ENCODE measurements around the gene ASIC3.

The ASIC3 gene

DNA sequence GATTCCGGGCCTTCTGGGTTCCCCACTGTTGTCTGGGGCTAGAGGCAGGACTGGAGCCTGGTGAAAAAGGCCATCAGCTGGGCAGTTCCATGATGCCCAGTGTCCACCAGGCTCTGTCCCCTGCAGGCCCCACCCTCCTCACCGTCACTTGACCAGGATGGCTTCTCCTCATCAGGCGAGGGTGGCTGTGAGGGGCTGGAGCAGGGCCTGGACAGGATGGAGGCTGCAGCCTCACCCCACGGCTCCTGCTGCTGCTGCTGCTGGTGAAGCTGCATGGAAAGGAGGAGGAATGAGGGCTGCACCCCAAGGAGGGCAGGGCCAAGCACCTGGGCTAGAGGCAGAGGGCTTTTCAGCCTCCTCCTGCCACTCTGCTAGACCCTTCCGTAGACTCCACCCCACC lies 32.4 kb upstream of the ASIC3 start:
- TF ChIP-seq, protein P1, sequence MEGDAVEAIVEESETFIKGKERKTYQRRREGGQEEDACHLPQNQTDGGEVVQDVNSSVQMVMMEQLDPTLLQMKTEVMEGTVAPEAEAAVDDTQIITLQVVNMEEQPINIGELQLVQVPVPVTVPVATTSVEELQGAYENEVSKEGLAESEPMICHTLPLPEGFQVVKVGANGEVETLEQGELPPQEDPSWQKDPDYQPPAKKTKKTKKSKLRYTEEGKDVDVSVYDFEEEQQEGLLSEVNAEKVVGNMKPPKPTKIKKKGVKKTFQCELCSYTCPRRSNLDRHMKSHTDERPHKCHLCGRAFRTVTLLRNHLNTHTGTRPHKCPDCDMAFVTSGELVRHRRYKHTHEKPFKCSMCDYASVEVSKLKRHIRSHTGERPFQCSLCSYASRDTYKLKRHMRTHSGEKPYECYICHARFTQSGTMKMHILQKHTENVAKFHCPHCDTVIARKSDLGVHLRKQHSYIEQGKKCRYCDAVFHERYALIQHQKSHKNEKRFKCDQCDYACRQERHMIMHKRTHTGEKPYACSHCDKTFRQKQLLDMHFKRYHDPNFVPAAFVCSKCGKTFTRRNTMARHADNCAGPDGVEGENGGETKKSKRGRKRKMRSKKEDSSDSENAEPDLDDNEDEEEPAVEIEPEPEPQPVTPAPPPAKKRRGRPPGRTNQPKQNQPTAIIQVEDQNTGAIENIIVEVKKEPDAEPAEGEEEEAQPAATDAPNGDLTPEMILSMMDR (IDR thresholded peaks at IDR 0.05): no peak
- no peaks in the 10 kb centered on the region for H3K36me3 ChIP-seq
- H3K27ac ChIP-seq: no peak overlapping the region
- H3K27me3 ChIP-seq: peaks cover 0 to 95% of the 10 kb centered on the region in 2 donors
- H3K4me3 ChIP-seq: no peak overlapping the region
- DNase-seq: no peak
- H3K9me3 ChIP-seq: no peaks in the 10 kb centered on the region
- H3K4me1 ChIP-seq: peaks cover 0 to 38% (median 28%) of the 10 kb centered on the region in 4 donors
- intact Hi-C loops (cut with DNase I; ENCODE audit: low total_unique reads): loop anchor here (10.0 kb wide), 1 partner anchor 99 kb away; no protein-coding TSS in a partner anchor

DNA sequence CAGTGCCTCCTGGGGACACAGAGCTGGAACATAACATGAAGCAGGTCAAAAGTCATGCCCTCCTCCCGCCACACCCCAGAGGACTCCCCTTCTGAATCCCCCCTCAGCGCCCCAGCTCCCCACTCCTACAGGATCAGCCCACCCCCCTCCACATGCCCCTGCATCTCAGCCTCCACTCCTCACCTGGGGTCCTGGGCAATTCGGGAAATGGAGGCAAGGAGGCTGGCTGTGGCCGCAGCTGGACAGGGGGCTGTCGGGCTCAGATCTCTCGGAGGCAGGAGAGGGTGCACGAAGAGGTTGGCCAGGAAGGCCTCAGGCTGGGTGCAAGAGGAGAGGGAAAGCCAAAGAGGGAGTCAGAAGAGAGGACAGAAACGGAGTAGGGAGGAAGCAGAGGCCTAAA lies 31.8 kb upstream of the ASIC3 start:
- no peak for DNase-seq
- Histone ChIP-seq H3K9me3 (no peaks in the 10 kb centered on the region), H3K27me3 (peaks cover 0 to 97% of the 10 kb centered on the region in 2 donors), H3K4me1 (peaks cover 0 to 38% (median 28%) of the 10 kb centered on the region in 4 donors), H3K27ac (no peak overlapping the region), H3K4me3 (no peak overlapping the region), H3K36me3 (no peaks in the 10 kb centered on the region)
- intact Hi-C loops (cut with DNase I; ENCODE audit: low total_unique reads): loop anchor here (10.0 kb wide), 1 partner anchor 98 kb away; no protein-coding TSS in a partner anchor
- TF ChIP-seq, protein P1 (IDR thresholded peaks at IDR 0.05): no peak

DNA sequence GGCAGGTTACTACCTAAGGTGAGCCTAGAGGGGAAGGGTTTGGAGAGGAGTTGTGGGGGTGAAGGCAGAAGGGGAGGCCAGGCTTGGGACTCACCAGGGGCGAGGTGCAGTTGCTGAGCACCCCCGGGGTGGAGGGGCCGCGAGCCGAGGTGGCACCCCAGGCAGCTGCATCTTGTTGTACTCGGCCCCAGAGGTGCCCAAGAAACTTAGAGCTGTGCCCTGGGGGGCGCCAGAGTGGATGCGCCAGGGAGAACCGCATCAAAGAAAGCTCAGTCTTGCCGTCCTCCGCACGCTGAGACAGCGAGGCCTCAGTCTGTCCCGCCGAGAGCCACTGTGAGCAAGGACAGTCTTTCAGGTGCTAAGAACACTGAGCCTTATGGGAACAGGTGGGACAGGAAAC lies 31.4 kb upstream of the ASIC3 start:
- peaks cover 0 to 95% of the 10 kb centered on the region in 2 donors for H3K27me3 ChIP-seq
- H3K4me1 ChIP-seq: peaks cover 0 to 38% (median 28%) of the 10 kb centered on the region in 4 donors
- H3K9me3 ChIP-seq: no peaks in the 10 kb centered on the region
- no peak overlapping the region for H3K4me3 ChIP-seq
- no peak overlapping the region for H3K27ac ChIP-seq
- no peak for DNase-seq
- intact Hi-C loops (cut with DNase I; ENCODE audit: low total_unique reads): loop anchor here (10.0 kb wide), 1 partner anchor 98 kb away; no protein-coding TSS in a partner anchor
- no peaks in the 10 kb centered on the region for H3K36me3 ChIP-seq
- TF ChIP-seq, protein P1 (IDR thresholded peaks at IDR 0.05): no peak

DNA sequence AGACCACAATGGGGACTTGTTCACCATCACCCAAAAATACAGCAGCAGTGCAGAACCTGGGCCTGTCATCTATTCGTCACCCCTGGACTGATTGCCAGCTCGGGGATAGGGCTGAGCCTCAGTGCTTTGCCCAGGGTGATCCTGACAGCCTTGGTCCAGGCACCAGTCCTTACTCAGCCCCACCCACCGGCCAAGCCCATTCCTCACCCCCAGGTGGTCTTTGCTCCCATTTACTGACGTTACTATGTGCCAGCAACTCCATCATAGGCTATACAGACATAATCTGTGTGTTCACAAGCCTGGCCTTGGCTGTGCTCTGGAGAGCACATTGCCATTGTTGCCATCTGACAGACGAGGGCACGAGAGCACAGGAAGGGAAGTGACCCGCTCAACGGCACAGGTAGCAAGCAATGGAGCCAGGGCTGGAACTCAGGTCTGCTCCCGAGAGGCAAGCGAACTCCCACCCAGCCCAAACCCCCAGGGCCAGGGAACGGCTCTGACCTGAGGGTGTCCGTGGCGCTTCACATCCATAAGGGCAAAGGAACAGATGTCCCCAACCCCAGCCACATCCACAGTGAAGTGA lies 30.9 kb upstream of the ASIC3 start:
- Histone ChIP-seq H3K27me3 (peaks cover 0 to 90% of the 10 kb centered on the region in 2 donors), H3K36me3 (no peaks in the 10 kb centered on the region), H3K9me3 (no peaks in the 10 kb centered on the region), H3K4me1 (peaks cover 0 to 38% (median 28%) of the 10 kb centered on the region in 4 donors), H3K4me3 (no peak overlapping the region), H3K27ac (no peak overlapping the region)
- intact Hi-C loops (cut with DNase I; ENCODE audit: low total_unique reads): loop anchor here (10.0 kb wide), 1 partner anchor 97 kb away; no protein-coding TSS in a partner anchor
- DNase-seq: no peak
- TF ChIP-seq, protein P1 (IDR thresholded peaks at IDR 0.05): no peak

DNA sequence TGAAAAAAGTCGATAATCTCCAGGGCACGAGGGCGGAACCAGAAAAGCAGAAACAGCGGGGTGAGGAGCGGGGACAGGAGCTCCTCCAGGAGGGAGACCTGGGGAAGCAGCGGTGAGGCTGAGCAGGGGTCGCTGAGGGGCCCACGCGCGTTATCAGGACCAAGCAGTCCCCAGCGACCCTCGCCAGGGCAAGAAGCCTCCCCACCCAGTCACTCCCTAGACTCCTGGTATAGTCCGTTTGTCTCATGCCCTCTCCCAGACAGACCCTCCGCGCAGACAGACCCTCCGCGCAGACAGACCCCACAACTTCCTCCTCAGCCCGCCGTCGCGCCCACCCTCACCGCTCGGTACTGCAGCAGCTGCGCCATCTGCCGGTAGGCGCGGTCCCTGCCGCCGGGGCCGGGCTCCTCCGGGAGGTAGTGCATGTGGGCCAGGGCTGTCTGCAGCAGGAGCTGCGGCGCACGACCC lies 30.3 kb upstream of the ASIC3 start:
- peak in 1 of 2 donors; percentile 56 for DNase-seq
- Histone ChIP-seq H3K9me3 (no peaks in the 10 kb centered on the region), H3K36me3 (no peaks in the 10 kb centered on the region), H3K27me3 (peaks cover 0 to 85% of the 10 kb centered on the region in 2 donors), H3K4me1 (peaks cover 0 to 33% (median 26%) of the 10 kb centered on the region in 4 donors), H3K4me3 (peak overlapping the region in 1 of 2 donors; percentile 35), H3K27ac (no peak overlapping the region)
- intact Hi-C loops (cut with DNase I; ENCODE audit: low total_unique reads): loop anchor here (10.0 kb wide), 1 partner anchor 97 kb away; no protein-coding TSS in a partner anchor
- TF ChIP-seq, protein P1 (IDR thresholded peaks at IDR 0.05): peak; percentile 74 to 87
